GM10266 (cell line): ENCODE data around the gene LETM1.

ENCODE experiments used
- DNase-seq: peaks from one replicate; pipeline ENCODE4 v3.0.0; 2012; ENCODE audit errors: extremely low spot score
- TF ChIP-seq, protein P1 (sequence below): IDR thresholded peaks from 2 replicates; pipeline ENCODE4 v1.5.1; 2012; ENCODE audit warnings: mild to moderate bottlenecking, low read depth; ENCODE audit not compliant: control insufficient read depth, insufficient read depth; ENCODE audit errors: missing control alignments

Gene LETM1

GRCh38 chr4:1802720-1803522 is 53.0 kb downstream of the LETM1 start:
- TF ChIP-seq, protein P1, sequence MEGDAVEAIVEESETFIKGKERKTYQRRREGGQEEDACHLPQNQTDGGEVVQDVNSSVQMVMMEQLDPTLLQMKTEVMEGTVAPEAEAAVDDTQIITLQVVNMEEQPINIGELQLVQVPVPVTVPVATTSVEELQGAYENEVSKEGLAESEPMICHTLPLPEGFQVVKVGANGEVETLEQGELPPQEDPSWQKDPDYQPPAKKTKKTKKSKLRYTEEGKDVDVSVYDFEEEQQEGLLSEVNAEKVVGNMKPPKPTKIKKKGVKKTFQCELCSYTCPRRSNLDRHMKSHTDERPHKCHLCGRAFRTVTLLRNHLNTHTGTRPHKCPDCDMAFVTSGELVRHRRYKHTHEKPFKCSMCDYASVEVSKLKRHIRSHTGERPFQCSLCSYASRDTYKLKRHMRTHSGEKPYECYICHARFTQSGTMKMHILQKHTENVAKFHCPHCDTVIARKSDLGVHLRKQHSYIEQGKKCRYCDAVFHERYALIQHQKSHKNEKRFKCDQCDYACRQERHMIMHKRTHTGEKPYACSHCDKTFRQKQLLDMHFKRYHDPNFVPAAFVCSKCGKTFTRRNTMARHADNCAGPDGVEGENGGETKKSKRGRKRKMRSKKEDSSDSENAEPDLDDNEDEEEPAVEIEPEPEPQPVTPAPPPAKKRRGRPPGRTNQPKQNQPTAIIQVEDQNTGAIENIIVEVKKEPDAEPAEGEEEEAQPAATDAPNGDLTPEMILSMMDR: no peak
- no peak for DNase-seq

DNA sequence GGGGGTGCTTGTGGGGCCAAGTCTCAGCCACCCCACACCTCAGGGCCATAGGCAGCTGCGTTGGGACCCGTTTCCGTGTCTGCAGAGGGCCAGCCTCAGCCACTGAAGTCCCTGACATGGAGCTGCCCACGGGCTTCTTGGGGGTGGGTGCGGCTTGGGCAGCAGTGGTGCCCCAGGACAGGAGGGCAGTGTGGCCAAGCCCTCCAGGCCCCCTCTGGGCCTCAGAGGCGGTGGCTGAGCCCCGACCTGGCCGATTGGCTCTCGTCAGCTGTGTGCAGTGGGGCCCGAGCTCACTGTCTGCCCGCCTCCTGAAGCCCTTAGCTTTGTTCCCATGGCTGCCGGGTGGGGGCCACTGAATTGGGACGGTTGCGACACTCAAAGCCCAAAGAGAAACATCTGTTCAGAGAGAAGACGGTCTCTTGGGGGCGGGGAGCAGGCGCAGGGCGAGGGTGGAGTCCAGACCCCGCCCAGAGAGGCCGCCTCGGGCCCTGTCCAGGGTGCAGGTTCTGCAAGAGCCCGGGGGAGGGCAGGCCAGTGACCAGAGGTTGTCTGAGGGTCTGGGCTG is 53.7 kb downstream of the LETM1 start:
- DNase-seq: no peak
- TF ChIP-seq, protein P1: no peak

DNA sequence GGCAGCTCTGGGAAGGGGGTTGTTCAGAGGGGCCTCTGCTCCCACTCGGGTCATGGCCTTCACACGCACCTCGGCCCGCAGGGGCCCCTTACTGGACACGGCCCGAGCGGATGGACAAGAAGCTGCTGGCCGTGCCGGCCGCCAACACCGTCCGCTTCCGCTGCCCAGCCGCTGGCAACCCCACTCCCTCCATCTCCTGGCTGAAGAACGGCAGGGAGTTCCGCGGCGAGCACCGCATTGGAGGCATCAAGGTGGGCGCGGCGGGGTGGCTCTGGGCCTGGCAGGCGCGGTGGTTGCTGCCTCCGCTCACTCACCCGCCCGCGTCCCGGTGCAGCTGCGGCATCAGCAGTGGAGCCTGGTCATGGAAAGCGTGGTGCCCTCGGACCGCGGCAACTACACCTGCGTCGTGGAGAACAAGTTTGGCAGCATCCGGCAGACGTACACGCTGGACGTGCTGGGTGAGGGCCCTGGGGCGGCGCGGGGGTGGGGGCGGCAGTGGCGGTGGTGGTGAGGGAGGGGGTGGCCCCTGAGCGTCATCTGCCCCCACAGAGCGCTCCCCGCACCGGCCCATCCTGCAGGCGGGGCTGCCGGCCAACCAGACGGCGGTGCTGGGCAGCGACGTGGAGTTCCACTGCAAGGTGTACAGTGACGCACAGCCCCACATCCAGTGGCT is 54.5 kb downstream of the LETM1 start:
- TF ChIP-seq, protein P1: no peak
- no peak for DNase-seq

DNA sequence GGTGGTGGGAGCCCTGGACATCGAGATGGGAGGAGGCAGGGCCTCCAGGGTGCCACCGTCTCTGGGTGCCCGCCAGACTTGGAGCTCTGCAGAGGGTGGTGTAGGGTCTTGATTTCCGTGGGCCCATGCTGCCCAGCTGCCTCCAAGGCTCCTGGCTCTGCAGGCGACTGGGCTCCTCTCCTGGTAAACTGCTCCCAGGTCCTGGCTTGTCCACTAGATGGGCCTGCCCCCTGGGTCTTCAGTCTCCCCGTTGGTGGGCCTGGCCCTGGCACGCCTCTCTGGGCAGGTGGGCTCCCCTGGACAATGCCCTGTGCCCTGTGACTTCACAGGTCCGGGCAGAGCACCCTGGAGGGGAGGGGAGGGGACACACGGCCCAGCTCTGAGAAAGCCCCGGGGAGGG is 55.2 kb downstream of the LETM1 start:
- TF ChIP-seq, protein P1: no peak
- no peak for DNase-seq

GRCh38 chr4:1799387-1800375 is 56.3 kb downstream of the LETM1 start:
- DNase-seq: no peak
- TF ChIP-seq, protein P1: no peak

DNA sequence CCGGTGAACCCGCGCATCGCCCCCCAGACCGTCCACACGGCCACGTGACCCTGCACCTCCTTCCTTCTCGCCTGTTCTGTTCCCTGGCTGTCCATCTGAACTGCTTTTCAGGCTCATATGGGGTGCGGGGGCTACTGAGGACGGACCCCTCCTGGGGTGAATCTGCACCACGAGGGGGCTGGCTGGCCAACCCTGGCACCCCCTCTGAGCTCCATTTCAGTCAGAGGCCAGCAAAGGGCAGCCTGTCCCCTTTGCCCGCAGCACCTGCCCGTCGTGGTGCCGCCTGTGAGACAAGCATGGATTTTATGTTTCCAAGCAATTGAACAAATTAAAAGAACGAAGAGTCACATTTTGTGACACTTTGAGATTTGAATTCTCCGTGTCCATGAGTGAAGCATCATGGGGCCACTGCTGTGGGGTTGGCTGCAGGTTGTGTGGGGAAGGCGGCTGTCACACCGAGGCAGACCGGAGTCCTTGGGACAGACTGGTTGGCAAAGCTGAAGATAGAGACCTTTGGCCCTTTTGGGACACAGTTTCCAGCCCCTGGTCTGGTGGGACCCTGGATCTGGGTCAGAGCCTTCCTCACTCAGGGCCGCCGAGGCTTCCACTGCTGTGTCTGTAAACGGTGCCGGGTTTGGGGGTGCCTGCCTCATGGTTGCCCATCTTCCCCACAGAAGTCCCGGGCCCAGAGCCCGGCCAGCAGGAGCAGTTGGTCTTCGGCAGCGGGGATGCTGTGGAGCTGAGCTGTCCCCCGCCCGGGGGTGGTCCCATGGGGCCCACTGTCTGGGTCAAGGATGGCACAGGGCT is 57.2 kb downstream of the LETM1 start:
- DNase-seq: no peak
- TF ChIP-seq, protein P1: no peak
